Activated B cell treated with CpG ODN at 0.5 μM for 24 hours (primary cell): ENCODE measurements around the gene CCL5. TPM values are rescaled to one million over a fixed set of nuclear protein-coding genes. Genes with fewer than 3 reads are reported as not detected.

Experiments used
- ATAC-seq: fragments of 200-7000 bp; cut with Tn5 transposase; one replicate; pipeline ENCODE4 v1.10.0; 2021; ENCODE audit warnings: low read depth, mild to moderate bottlenecking, moderate library complexity
- CTCF ChIA-PET: fragments of 350-600 bp; sonication (Branson Sonifier 250); formaldehyde crosslinking; loops from one replicate; lab custom pipeline; 2021; ENCODE audit warnings: antibody characterized with exemption; lab: Charles Lee
- POLR2A ChIA-PET: fragments of 350-600 bp; sonication (Branson Sonifier 250); formaldehyde crosslinking; loops from one replicate; lab custom pipeline; 2021; ENCODE audit warnings: antibody characterized with exemption; lab: Charles Lee
- DNase-seq: peaks from one replicate; pipeline ENCODE4 v3.0.0; 2022
- H3K27ac Mint-ChIP-seq: one replicate; pipeline ENCODE4 v1.8.0; 2020; ENCODE audit warnings: mixed read lengths
- H3K27me3 Mint-ChIP-seq: one replicate; pipeline ENCODE4 v1.8.0; 2021; ENCODE audit warnings: mixed read lengths
- H3K36me3 Mint-ChIP-seq: one replicate; pipeline ENCODE4 v1.8.0; 2021; ENCODE audit warnings: low read depth, mixed read lengths
- H3K4me1 Mint-ChIP-seq: one replicate; pipeline ENCODE4 v1.8.0; 2021; ENCODE audit warnings: mixed read lengths
- H3K4me3 Mint-ChIP-seq: one replicate; pipeline ENCODE4 v1.8.0; 2020; ENCODE audit warnings: mild to moderate bottlenecking, mixed read lengths
- H3K9me3 Mint-ChIP-seq: one replicate; pipeline ENCODE4 v1.8.0; 2020; ENCODE audit warnings: mixed read lengths
- intact Hi-C: fragments of 100-400 bp; cut with micrococcal nuclease; formaldehyde crosslinking; loops from one replicate; pipeline ENCODE4 v1.15.1; 2024
- total RNA-seq: library from RNA; stranded (reverse); gene quantifications from 2 replicates; pipeline ENCODE4 v1.2.3, GENCODE V29; 2022
- TF ChIP-seq, protein P1 (sequence below): fragments of 200-600 bp; IDR thresholded peaks from one replicate; pipeline ENCODE4 v1.8.0; 2022; ENCODE audit warnings: antibody characterized with exemption, mild to moderate bottlenecking

The CCL5 gene
- total RNA-seq, 1 donor from 2014 or later, result 3.3 TPM

DNA sequence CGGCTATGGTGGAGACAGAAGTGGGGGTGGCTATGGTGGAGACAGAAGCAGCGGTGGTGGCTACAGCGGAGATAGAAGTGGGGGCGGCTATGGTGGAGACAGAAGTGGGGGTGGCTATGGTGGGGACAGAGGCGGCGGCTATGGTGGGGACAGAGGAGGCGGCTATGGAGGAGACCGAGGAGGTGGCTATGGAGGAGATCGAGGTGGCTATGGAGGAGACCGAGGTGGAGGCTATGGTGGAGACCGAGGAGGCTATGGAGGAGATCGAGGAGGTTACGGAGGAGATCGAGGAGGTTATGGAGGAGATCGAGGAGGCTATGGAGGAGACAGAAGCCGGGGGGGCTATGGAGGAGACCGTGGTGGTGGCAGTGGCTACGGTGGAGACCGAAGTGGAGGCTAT lies 35.6 kb downstream of the CCL5 start:
- Mint-ChIP-seq H3K27me3 (no peaks in the 10 kb centered on the region), H3K4me3 (no peak overlapping the region), H3K36me3 (peaks cover 82% of the 10 kb centered on the region), H3K9me3 (no peaks in the 10 kb centered on the region), H3K4me1 (no peaks in the 10 kb centered on the region), H3K27ac (no peak overlapping the region)
- TF ChIP-seq, protein P1, sequence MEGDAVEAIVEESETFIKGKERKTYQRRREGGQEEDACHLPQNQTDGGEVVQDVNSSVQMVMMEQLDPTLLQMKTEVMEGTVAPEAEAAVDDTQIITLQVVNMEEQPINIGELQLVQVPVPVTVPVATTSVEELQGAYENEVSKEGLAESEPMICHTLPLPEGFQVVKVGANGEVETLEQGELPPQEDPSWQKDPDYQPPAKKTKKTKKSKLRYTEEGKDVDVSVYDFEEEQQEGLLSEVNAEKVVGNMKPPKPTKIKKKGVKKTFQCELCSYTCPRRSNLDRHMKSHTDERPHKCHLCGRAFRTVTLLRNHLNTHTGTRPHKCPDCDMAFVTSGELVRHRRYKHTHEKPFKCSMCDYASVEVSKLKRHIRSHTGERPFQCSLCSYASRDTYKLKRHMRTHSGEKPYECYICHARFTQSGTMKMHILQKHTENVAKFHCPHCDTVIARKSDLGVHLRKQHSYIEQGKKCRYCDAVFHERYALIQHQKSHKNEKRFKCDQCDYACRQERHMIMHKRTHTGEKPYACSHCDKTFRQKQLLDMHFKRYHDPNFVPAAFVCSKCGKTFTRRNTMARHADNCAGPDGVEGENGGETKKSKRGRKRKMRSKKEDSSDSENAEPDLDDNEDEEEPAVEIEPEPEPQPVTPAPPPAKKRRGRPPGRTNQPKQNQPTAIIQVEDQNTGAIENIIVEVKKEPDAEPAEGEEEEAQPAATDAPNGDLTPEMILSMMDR, result no peak
- ATAC-seq (no peak), DNase-seq (no peak)
- intact Hi-C loops, result no loop called here
- ChIA-PET CTCF (no interaction called here), POLR2A (no interaction called here)

GRCh38 chr17:35843698-35844097 lies 36.5 kb downstream of the CCL5 start:
- no peaks in the 10 kb centered on the region for H3K4me1 Mint-ChIP-seq
- TF ChIP-seq, protein P1, result no peak
- no peak for DNase-seq
- no peaks in the 10 kb centered on the region for H3K27me3 Mint-ChIP-seq
- ChIA-PET POLR2A (no interaction called here), CTCF (no interaction called here)
- H3K9me3 Mint-ChIP-seq, result no peaks in the 10 kb centered on the region
- no peak for ATAC-seq
- intact Hi-C loops, result loop anchor here (2.0 kb wide), 1 partner anchor 15 kb away; no protein-coding TSS in a partner anchor
- H3K27ac Mint-ChIP-seq, result no peak overlapping the region
- H3K36me3 Mint-ChIP-seq, result peaks cover 82% of the 10 kb centered on the region
- H3K4me3 Mint-ChIP-seq, result no peak overlapping the region

- TF ChIP-seq, protein P1, result no peak
- no peak for DNase-seq
- no peak overlapping the region for H3K4me3 Mint-ChIP-seq
- ChIA-PET POLR2A (interaction anchor here (1.1 kb wide), 1 partner anchor 33 kb away, joined by 3 read pairs; the partner anchor contains the start of gene TAF15), CTCF (no interaction called here)
- no peaks in the 10 kb centered on the region for H3K9me3 Mint-ChIP-seq
- no peak for ATAC-seq
- no peaks in the 10 kb centered on the region for H3K4me1 Mint-ChIP-seq
- no peak overlapping the region for H3K27ac Mint-ChIP-seq
- peaks cover 80% of the 10 kb centered on the region for H3K36me3 Mint-ChIP-seq
- no peaks in the 10 kb centered on the region for H3K27me3 Mint-ChIP-seq
- intact Hi-C loops, result loop anchor here (2.0 kb wide), 1 partner anchor 13 kb away; no protein-coding TSS in a partner anchor
These were observed 37.9 kb downstream of the CCL5 start for GRCh38 chr17:35842239-35842638.

GRCh38 chr17:35841505-35841904 lies 38.7 kb downstream of the CCL5 start:
- DNase-seq (no peak), ATAC-seq (no peak)
- ChIA-PET CTCF (no interaction called here), POLR2A (interaction anchor here (1.1 kb wide), 1 partner anchor 32 kb away, joined by 3 read pairs; the partner anchor contains the start of gene TAF15)
- intact Hi-C loops, result no loop called here
- H3K27ac Mint-ChIP-seq, result peak overlapping the region; percentile 7
- no peaks in the 10 kb centered on the region for H3K9me3 Mint-ChIP-seq
- H3K27me3 Mint-ChIP-seq, result no peaks in the 10 kb centered on the region
- no peak overlapping the region for H3K4me3 Mint-ChIP-seq
- H3K36me3 Mint-ChIP-seq, result peaks cover 82% of the 10 kb centered on the region
- no peaks in the 10 kb centered on the region for H3K4me1 Mint-ChIP-seq
- TF ChIP-seq, protein P1, result no peak

- POLR2A ChIA-PET, result no interaction called here
- DNase-seq, result no peak
- Mint-ChIP-seq H3K36me3 (peaks cover 82% of the 10 kb centered on the region), H3K27ac (no peak overlapping the region), H3K4me1 (no peaks in the 10 kb centered on the region), H3K9me3 (no peaks in the 10 kb centered on the region), H3K4me3 (no peak overlapping the region), H3K27me3 (no peaks in the 10 kb centered on the region)
- intact Hi-C loops, result no loop called here
- TF ChIP-seq, protein P1, result no peak
- no peak for ATAC-seq
- CTCF ChIA-PET, result no interaction called here
These were observed 39.1 kb downstream of the CCL5 start for GRCh38 chr17:35841101-35841500.
